ENCODE results near the gene PDCD1LG2.

PDCD1LG2 gene

DNA sequence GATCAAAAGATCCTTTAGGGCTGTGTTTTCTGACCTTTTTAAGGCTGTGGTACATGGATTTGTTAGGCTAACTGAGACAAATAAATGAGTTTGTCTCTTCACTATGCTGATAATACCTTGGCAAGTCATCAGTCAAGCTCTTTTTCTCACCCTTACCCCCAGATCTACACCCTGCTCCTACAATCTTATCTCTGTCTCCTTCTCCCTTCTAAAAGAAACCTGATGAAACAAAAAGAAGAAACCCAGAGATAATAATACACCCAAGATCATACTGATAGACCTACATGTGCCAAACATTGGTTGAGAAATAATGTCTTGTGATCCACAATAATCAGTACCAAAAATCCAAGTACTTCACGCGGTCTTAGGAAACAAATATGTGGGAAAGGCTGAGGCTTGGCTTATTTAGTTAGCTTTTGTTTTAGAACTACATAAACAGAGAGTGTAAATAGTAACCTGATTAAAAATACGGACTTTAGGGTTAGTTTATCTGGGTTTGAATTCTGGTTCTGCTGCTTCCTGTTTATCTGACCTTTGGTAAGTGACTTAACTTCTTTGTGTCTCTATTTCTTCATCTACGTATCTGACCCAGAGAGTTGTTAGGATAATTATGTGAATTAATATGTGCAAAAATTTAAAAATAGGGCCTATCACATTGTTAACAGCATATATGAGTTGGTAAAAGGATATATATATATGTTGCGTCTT is 24.8 kb upstream of the PDCD1LG2 start:
- no peak for DNase-seq (ENCODE audit: low read depth)
- TF ChIP-seq, protein P1, sequence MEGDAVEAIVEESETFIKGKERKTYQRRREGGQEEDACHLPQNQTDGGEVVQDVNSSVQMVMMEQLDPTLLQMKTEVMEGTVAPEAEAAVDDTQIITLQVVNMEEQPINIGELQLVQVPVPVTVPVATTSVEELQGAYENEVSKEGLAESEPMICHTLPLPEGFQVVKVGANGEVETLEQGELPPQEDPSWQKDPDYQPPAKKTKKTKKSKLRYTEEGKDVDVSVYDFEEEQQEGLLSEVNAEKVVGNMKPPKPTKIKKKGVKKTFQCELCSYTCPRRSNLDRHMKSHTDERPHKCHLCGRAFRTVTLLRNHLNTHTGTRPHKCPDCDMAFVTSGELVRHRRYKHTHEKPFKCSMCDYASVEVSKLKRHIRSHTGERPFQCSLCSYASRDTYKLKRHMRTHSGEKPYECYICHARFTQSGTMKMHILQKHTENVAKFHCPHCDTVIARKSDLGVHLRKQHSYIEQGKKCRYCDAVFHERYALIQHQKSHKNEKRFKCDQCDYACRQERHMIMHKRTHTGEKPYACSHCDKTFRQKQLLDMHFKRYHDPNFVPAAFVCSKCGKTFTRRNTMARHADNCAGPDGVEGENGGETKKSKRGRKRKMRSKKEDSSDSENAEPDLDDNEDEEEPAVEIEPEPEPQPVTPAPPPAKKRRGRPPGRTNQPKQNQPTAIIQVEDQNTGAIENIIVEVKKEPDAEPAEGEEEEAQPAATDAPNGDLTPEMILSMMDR (IDR thresholded peaks at IDR 0.05; ENCODE audit: control insufficient read depth, extremely low read depth, insufficient read depth), result no peak
- no peak overlapping the region for H3K4me3 ChIP-seq (ENCODE audit: low read depth, low read length)

DNA sequence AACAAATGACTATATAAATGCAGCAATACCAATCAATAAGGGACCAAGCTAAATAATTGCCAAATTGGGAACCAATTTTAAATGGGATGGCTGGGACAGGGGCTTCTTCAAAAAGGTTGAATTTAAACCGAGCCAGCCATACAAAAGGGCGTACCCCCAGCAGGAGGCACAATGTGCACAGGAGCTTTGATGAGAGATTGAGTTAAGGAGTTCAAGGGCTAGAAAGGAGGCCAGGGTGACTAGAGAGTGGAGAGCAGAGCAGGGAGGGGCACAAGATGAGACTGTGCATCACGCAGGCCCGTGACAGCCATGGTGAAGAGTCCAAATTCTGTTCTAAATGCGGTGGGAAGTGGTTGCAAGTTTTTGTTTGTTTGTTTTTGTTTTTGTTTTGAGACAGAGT is 23.3 kb upstream of the PDCD1LG2 start:
- DNase-seq (ENCODE audit: low read depth), result no peak
- TF ChIP-seq, protein P1 (IDR thresholded peaks at IDR 0.05; ENCODE audit: control insufficient read depth, extremely low read depth, insufficient read depth), result no peak
- H3K4me3 ChIP-seq (ENCODE audit: low read depth, low read length), result no peak overlapping the region

DNA sequence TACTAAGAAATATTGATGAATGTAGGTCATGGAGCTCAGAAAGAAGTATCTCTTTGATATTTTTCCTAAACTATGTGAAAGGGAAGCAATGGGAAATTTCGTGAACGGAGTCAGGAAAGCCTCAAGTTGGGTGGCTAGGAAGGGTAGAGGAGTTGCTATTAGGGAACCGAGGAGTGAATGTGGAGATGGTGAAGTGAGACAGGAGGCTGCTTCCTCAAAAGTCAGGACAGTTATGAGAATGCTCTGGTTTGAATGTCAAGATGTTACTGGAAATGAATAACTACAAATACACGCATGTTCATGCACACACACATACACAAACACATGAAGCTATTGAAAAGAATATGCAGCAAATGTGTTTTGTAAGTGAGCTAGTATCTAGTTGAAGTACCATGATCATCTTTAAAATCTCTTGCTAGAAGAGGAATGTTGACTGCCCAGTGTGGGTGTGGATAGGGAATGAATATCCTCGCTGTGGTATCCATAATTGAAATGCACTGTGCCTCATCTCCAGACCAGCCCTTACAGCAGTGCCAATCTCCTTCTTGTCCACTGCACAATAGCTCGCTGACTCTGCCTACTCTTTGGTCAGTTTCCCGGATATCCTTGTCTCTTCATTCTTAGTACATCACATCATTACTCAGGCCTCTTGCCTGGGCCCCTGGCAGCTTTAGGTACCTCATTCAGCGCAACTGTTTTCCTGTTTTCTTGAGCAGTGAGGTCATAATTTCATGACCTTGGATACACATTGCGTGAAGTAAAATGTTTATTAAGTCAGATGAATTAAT is 21.9 kb upstream of the PDCD1LG2 start:
- TF ChIP-seq, protein P1 (IDR thresholded peaks at IDR 0.05; ENCODE audit: control insufficient read depth, extremely low read depth, insufficient read depth), result no peak
- no peak for DNase-seq (ENCODE audit: low read depth)
- H3K4me3 ChIP-seq (ENCODE audit: low read depth, low read length), result no peak overlapping the region

DNA sequence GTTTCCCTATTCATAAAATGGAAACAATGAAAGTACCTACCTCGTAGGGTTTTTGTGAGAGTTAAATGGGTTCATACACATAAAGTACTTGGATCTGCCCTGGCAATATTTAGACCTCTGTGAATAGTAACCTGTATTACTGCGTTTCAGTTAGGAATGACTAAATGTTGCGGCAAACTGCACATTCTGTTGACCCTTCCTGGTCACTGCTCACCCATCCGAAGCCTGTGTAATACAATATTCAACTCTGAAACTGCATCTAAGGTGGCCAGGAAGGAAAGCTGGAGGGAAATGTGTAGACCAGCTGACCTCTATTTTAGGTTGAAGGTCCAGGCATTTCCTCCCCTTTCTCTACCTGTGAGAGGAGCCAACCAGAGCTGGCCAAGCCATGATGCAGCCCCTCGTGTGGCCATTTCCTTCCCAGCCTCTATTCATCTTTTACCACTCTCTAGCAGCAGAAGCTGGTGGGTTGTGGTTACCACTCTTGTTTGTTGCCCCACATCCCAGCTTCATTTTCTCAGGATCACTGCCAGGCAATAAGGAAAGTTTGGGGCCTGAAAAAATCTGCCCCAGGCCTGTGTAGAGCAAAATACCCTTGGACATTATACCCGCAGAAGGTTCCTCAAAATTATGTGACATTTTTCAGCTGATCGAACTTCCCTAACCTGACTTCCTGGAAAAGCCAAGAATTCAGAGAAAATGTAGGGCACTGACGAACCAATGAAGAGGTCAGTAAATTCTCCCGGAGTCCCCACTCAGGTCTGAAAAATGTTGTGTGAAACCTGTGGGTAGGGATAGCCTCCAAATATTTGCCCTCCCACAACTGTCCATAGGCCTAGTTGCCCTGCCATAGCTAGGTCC is 20.5 kb upstream of the PDCD1LG2 start:
- TF ChIP-seq, protein P1 (IDR thresholded peaks at IDR 0.05; ENCODE audit: control insufficient read depth, extremely low read depth, insufficient read depth), result no peak
- no peak overlapping the region for H3K4me3 ChIP-seq (ENCODE audit: low read depth, low read length)
- DNase-seq (ENCODE audit: low read depth), result no peak

DNA sequence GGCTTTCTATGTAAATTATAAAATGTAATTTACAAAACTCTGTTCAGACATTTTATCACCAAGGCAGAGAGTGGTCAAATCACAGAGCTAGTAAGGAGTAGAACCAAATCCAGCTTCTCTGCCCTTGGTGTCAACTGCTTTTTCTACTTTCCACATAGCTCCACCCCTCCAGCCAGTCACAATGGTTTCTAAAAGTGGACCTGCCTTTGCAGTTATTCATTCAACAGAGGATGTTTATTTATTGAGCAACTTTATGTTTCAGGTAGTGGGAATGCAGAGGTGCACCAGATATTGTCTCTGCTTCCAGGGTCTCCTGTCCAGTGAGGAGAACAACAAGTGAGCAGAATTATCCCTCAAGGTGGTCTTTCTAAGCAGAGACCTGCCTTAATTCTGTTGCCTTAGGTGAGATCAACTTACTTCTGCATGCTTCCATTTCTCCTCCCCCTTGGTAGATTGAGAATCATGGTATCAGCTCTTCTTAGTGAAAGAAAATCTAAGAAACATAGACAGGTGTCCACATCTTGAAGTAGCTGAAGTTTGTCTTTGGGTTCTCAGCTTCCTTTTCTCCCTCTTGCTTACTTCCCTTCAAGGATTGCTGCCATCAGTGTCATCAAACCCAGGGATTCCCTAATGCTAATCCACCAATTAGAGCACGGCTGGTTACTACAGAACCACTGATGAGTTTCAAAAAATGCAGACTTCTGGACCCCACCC is 17.2 kb upstream of the PDCD1LG2 start:
- no peak overlapping the region for H3K4me3 ChIP-seq (ENCODE audit: low read depth, low read length)
- no peak for DNase-seq (ENCODE audit: low read depth)
- TF ChIP-seq, protein P1 (IDR thresholded peaks at IDR 0.05; ENCODE audit: control insufficient read depth, extremely low read depth, insufficient read depth), result no peak

Data from LNCaP clone FGC (cell line).